ENCODE results near the gene IFNAR1. TPM values are rescaled to one million over a fixed set of nuclear protein-coding genes. Genes with fewer than 3 reads are reported as not detected.

Gene IFNAR1
- polyA plus RNA-seq, 1 donor from 2014 or later, result 15.5 TPM

DNA sequence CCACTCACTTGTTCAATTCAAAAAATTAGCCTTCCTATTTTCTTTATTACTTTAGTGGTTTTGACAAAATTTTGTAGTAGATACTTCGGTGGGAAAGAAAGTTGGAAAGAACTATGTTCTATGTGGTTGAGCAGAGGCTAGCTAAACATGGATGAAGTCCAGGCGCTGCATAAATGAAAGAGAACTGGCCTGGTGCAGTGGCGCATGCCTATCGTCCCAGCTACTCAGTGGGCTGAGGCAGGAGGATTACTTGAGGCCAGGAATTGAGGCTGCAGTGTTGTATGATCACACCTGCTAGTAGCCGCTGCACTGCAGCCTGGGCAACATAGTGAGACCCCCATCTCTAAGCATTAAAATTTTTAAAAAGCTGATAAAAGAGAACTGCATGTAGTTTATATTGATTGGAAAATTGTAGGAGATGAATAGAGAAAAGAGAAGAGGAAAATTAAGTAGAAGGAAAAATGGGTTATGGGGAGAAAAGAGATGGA is 21.0 kb downstream of the IFNAR1 start:
- no peak overlapping the region for H3K9ac ChIP-seq (ENCODE audit: low read length)
- no peak overlapping the region for H2AFZ ChIP-seq (ENCODE audit: low read depth, low read length)
- H3K9me3 ChIP-seq (ENCODE audit: low read length), result no peaks in the 10 kb centered on the region
- no peaks in the 10 kb centered on the region for H4K20me1 ChIP-seq (ENCODE audit: insufficient read depth)
- H3K4me3 ChIP-seq (ENCODE audit: low read length), result no peak overlapping the region
- no peaks in the 10 kb centered on the region for H3F3A ChIP-seq (ENCODE audit: insufficient read depth, low read length, poor library complexity, severe bottlenecking)
- no peaks in the 10 kb centered on the region for H3K27me3 ChIP-seq (ENCODE audit: insufficient read depth, low read depth, low read length)
- no peak overlapping the region for H3K27ac ChIP-seq (ENCODE audit: low read length)
- H3K9me2 ChIP-seq (ENCODE audit: insufficient read depth, low read length), result no peaks in the 10 kb centered on the region
- TF ChIP-seq EZH2 (IDR thresholded peaks at IDR 0.05; ENCODE audit: borderline replicate concordance, insufficient read depth, low read length, poor library complexity, severe bottlenecking), result no peak
- TF ChIP-seq EP300 (conservative IDR thresholded peaks at IDR 0.05; ENCODE audit: poor library complexity, severe bottlenecking), result no peak
- no peak for TF ChIP-seq POLR2AphosphoS5 (IDR thresholded peaks at IDR 0.05)
- TF ChIP-seq TAF1 (IDR thresholded peaks at IDR 0.05; ENCODE audit: low read depth), result no peak
- TF ChIP-seq, protein P1, sequence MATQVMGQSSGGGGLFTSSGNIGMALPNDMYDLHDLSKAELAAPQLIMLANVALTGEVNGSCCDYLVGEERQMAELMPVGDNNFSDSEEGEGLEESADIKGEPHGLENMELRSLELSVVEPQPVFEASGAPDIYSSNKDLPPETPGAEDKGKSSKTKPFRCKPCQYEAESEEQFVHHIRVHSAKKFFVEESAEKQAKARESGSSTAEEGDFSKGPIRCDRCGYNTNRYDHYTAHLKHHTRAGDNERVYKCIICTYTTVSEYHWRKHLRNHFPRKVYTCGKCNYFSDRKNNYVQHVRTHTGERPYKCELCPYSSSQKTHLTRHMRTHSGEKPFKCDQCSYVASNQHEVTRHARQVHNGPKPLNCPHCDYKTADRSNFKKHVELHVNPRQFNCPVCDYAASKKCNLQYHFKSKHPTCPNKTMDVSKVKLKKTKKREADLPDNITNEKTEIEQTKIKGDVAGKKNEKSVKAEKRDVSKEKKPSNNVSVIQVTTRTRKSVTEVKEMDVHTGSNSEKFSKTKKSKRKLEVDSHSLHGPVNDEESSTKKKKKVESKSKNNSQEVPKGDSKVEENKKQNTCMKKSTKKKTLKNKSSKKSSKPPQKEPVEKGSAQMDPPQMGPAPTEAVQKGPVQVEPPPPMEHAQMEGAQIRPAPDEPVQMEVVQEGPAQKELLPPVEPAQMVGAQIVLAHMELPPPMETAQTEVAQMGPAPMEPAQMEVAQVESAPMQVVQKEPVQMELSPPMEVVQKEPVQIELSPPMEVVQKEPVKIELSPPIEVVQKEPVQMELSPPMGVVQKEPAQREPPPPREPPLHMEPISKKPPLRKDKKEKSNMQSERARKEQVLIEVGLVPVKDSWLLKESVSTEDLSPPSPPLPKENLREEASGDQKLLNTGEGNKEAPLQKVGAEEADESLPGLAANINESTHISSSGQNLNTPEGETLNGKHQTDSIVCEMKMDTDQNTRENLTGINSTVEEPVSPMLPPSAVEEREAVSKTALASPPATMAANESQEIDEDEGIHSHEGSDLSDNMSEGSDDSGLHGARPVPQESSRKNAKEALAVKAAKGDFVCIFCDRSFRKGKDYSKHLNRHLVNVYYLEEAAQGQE (IDR thresholded peaks at IDR 0.05; ENCODE audit: borderline replicate concordance), result no peak
- TF ChIP-seq, protein P2, sequence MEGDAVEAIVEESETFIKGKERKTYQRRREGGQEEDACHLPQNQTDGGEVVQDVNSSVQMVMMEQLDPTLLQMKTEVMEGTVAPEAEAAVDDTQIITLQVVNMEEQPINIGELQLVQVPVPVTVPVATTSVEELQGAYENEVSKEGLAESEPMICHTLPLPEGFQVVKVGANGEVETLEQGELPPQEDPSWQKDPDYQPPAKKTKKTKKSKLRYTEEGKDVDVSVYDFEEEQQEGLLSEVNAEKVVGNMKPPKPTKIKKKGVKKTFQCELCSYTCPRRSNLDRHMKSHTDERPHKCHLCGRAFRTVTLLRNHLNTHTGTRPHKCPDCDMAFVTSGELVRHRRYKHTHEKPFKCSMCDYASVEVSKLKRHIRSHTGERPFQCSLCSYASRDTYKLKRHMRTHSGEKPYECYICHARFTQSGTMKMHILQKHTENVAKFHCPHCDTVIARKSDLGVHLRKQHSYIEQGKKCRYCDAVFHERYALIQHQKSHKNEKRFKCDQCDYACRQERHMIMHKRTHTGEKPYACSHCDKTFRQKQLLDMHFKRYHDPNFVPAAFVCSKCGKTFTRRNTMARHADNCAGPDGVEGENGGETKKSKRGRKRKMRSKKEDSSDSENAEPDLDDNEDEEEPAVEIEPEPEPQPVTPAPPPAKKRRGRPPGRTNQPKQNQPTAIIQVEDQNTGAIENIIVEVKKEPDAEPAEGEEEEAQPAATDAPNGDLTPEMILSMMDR (IDR thresholded peaks at IDR 0.05; ENCODE audit: poor library complexity, severe bottlenecking), result no peak
- no peak for TF ChIP-seq RAD21 (conservative IDR thresholded peaks at IDR 0.05)
- TF ChIP-seq MXI1 (conservative IDR thresholded peaks at IDR 0.05; ENCODE audit: poor library complexity, severe bottlenecking), result no peak
- no peak for TF ChIP-seq SMC3 (conservative IDR thresholded peaks at IDR 0.05; ENCODE audit: poor library complexity)
- H3K4me2 ChIP-seq (ENCODE audit: low read length), result no peak overlapping the region
- no peaks in the 10 kb centered on the region for H3K79me2 ChIP-seq (replicated peaks; ENCODE audit: insufficient read depth, low read length)
- H3K36me3 ChIP-seq (ENCODE audit: insufficient read depth, low read length), result peaks cover 6% of the 10 kb centered on the region

DNA sequence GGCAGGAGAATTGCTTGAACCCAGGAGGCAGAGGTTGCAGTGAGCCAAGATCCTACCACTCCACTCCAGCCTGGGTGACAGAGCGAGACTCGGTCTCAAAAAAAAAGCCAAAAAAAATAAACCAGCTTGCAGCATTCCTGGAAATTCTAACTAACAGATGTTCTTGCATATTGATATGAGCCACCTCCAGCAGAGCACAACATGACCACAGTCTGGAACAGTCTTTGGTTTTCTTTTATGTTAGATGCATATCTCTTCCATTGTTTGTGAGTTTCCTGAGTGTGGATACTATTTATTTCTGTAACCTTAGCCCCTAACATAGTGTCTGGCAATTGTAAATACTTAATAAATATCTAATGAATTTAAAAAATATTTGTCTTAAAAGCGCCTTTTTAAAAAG is 23.9 kb downstream of the IFNAR1 start:
- Histone ChIP-seq H2AFZ (ENCODE audit: low read depth, low read length) (no peak overlapping the region), H3K79me2 (replicated peaks; ENCODE audit: insufficient read depth, low read length) (no peaks in the 10 kb centered on the region), H3K4me3 (ENCODE audit: low read length) (no peak overlapping the region), H3K36me3 (ENCODE audit: insufficient read depth, low read length) (no peaks in the 10 kb centered on the region), H4K20me1 (ENCODE audit: insufficient read depth) (no peaks in the 10 kb centered on the region), H3K27ac (ENCODE audit: low read length) (no peak overlapping the region), H3K4me2 (ENCODE audit: low read length) (no peak overlapping the region), H3K9ac (ENCODE audit: low read length) (no peak overlapping the region), H3K9me3 (ENCODE audit: low read length) (no peaks in the 10 kb centered on the region), H3F3A (ENCODE audit: insufficient read depth, low read length, poor library complexity, severe bottlenecking) (no peaks in the 10 kb centered on the region), H3K27me3 (ENCODE audit: insufficient read depth, low read depth, low read length) (no peaks in the 10 kb centered on the region), H3K9me2 (ENCODE audit: insufficient read depth, low read length) (no peaks in the 10 kb centered on the region)
- no peak for TF ChIP-seq TAF1 (IDR thresholded peaks at IDR 0.05; ENCODE audit: low read depth)
- no peak for TF ChIP-seq POLR2AphosphoS5 (IDR thresholded peaks at IDR 0.05)
- TF ChIP-seq SMC3 (conservative IDR thresholded peaks at IDR 0.05; ENCODE audit: poor library complexity), result no peak
- no peak for TF ChIP-seq RAD21 (conservative IDR thresholded peaks at IDR 0.05)
- TF ChIP-seq, protein P2 (IDR thresholded peaks at IDR 0.05; ENCODE audit: poor library complexity, severe bottlenecking), result no peak
- no peak for TF ChIP-seq EP300 (conservative IDR thresholded peaks at IDR 0.05; ENCODE audit: poor library complexity, severe bottlenecking)
- TF ChIP-seq MXI1 (conservative IDR thresholded peaks at IDR 0.05; ENCODE audit: poor library complexity, severe bottlenecking), result no peak
- TF ChIP-seq EZH2 (IDR thresholded peaks at IDR 0.05; ENCODE audit: borderline replicate concordance, insufficient read depth, low read length, poor library complexity, severe bottlenecking), result no peak
- TF ChIP-seq, protein P1 (IDR thresholded peaks at IDR 0.05; ENCODE audit: borderline replicate concordance), result no peak
